Activated T-helper 2 cell treated with anti-CD3 and anti-CD28 coated beads, Interferon-gamma antibody, Interleukin-2, Interleukin-4, amounts not matched to agents 10 μg/mL and 5 μg/mL and 100 μg/mL, durations not matched to agents 14 hours and 24 hours and 36 hours (primary cell): ENCODE measurements around the gene HLTF. TPM values are rescaled to one million over a fixed set of nuclear protein-coding genes. Genes with fewer than 3 reads are reported as not detected.

ENCODE experiments used
- DNase-seq: peaks from one replicate; pipeline ENCODE4 v3.0.0; 2021; ENCODE audit warnings: low spot score
- H3K27ac Mint-ChIP-seq: one replicate; pipeline ENCODE4 v1.8.0; 2021; ENCODE audit warnings: mixed read lengths
- H3K27me3 Mint-ChIP-seq: one replicate; pipeline ENCODE4 v1.8.0; 2021; ENCODE audit warnings: low read depth, mixed read lengths
- H3K36me3 Mint-ChIP-seq: one replicate; pipeline ENCODE4 v1.8.0; 2021; ENCODE audit warnings: low read depth, mixed read lengths
- H3K4me1 Mint-ChIP-seq: one replicate; pipeline ENCODE4 v1.8.0; 2021; ENCODE audit warnings: low read depth, mixed read lengths
- H3K4me3 Mint-ChIP-seq: one replicate; pipeline ENCODE4 v1.8.0; 2021; ENCODE audit warnings: low read depth, mild to moderate bottlenecking, moderate library complexity, mixed read lengths
- H3K9me3 Mint-ChIP-seq: one replicate; pipeline ENCODE4 v1.8.0; 2021; ENCODE audit warnings: mixed read lengths
- intact Hi-C: fragments of 100-400 bp; cut with micrococcal nuclease; formaldehyde crosslinking; loops from one replicate; pipeline ENCODE4 v1.15.1; 2023
- total RNA-seq: library from RNA; stranded (reverse); gene quantifications from 2 replicates; pipeline ENCODE4 v1.2.3, GENCODE V29; 2022

The HLTF gene
- total RNA-seq, 1 donor from 2014 or later = 23.9 TPM

DNA sequence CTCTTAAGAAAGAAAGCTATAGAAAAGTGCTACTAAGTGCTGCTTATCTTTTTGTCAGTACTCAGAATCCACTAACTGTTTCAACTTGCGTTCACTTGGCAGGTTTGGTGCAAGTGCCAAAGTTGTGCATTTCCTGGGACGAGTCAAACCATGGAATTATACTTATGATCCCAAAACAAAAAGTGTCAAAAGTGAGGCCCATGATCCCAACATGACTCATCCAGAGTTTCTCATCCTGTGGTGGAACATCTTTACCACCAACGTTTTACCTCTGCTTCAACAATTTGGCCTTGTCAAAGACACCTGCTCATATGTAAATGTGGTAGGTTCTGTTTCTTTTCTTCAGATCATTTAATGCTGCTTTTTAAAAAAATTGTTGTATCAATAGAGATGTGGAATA, 62.4 kb downstream of the HLTF start:
- H3K27me3 Mint-ChIP-seq = no peaks in the 10 kb centered on the region
- intact Hi-C loops = no loop called here
- peaks cover 66% of the 10 kb centered on the region for H3K36me3 Mint-ChIP-seq
- DNase-seq = no peak
- H3K4me3 Mint-ChIP-seq = no peak overlapping the region
- H3K27ac Mint-ChIP-seq = no peak overlapping the region
- H3K4me1 Mint-ChIP-seq = peaks cover 10% of the 10 kb centered on the region
- H3K9me3 Mint-ChIP-seq = peaks cover 10% of the 10 kb centered on the region

DNA sequence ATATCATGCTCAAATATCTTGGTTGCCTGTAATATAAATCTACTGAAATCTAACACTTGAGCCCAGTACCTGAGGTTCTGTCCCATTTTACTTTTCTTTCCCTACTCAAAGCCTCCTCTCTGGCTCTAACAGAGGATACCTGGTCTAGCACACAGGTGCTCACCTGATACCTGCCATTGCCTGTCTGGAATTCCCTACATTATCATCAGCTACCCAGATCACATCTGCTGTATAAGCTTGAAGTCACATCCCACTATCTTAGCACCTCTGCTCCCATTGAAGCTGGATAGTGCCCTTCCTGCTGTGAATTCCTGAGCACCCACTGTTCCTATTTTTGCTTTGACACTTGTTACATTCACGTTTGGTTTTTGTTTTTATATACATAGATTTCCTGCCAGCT, 64.5 kb downstream of the HLTF start:
- DNase-seq = no peak
- H3K4me3 Mint-ChIP-seq = no peak overlapping the region
- H3K36me3 Mint-ChIP-seq = peaks cover 54% of the 10 kb centered on the region
- intact Hi-C loops = no loop called here
- no peaks in the 10 kb centered on the region for H3K27me3 Mint-ChIP-seq
- H3K9me3 Mint-ChIP-seq = peaks cover 10% of the 10 kb centered on the region
- H3K27ac Mint-ChIP-seq = no peak overlapping the region
- peaks cover 13% of the 10 kb centered on the region for H3K4me1 Mint-ChIP-seq

- peaks cover 14% of the 10 kb centered on the region for H3K4me1 Mint-ChIP-seq
- DNase-seq = no peak
Observed at GRCh38 chr3:149020839-149021252, 65.5 kb downstream of the HLTF start.

DNA sequence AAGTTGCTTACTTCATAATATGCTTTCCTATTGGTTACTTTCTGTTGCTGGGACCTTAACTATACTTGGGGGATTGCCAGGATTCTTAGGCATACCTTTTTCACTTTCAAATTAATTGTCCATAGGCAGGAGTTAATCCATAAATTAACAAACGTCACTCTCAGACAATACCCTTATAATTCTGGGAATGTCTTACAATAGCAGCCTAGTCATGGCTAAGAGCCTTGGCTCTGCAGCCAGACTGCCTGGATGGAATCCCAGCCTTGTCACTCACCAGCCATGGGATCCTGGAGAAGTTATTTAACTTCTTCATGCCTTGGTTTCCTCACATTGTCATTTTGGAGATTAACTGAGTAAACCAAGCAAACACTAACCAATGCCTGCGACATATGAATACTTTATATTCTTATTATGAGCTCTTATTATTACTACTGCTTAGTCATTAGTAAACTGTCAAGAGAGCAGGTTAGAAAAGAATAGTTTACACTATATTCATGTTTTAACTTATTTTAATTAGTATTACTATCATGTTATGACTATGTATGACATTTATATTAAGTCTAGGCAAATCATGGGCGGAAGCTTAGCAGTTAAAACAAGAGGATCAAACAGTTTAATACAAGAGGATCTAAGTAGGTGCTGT, 66.0 kb downstream of the HLTF start:
- Mint-ChIP-seq H3K27me3 (no peaks in the 10 kb centered on the region), H3K36me3 (peaks cover 45% of the 10 kb centered on the region), H3K4me1 (peaks cover 14% of the 10 kb centered on the region), H3K4me3 (no peak overlapping the region), H3K9me3 (peaks cover 10% of the 10 kb centered on the region), H3K27ac (no peak overlapping the region)
- DNase-seq = no peak
- intact Hi-C loops = no loop called here

More at GRCh38 chr3:149020839-149021252, 65.5 kb downstream of the HLTF start:
- intact Hi-C loops = no loop called here
- H3K36me3 Mint-ChIP-seq = peaks cover 45% of the 10 kb centered on the region
- peaks cover 10% of the 10 kb centered on the region for H3K9me3 Mint-ChIP-seq
- H3K27ac Mint-ChIP-seq = no peak overlapping the region
- no peaks in the 10 kb centered on the region for H3K27me3 Mint-ChIP-seq
- no peak overlapping the region for H3K4me3 Mint-ChIP-seq

GRCh38 chr3:149019580-149019979, 66.8 kb downstream of the HLTF start:
- intact Hi-C loops = no loop called here
- Mint-ChIP-seq H3K27ac (no peak overlapping the region), H3K4me1 (peaks cover 14% of the 10 kb centered on the region), H3K27me3 (no peaks in the 10 kb centered on the region), H3K4me3 (no peak overlapping the region), H3K36me3 (peaks cover 41% of the 10 kb centered on the region), H3K9me3 (peaks cover 2% of the 10 kb centered on the region)
- DNase-seq = no peak

- no peak for DNase-seq
- Mint-ChIP-seq H3K4me3 (no peak overlapping the region), H3K27me3 (no peaks in the 10 kb centered on the region), H3K9me3 (no peaks in the 10 kb centered on the region), H3K36me3 (peaks cover 34% of the 10 kb centered on the region), H3K27ac (no peak overlapping the region), H3K4me1 (peaks cover 14% of the 10 kb centered on the region)
- intact Hi-C loops = no loop called here
Observed at GRCh38 chr3:149018247-149018646, 68.1 kb downstream of the HLTF start.

- peaks cover 29% of the 10 kb centered on the region for H3K36me3 Mint-ChIP-seq
- DNase-seq = no peak
- H3K27ac Mint-ChIP-seq = no peak overlapping the region
- H3K4me3 Mint-ChIP-seq = no peak overlapping the region
- no peaks in the 10 kb centered on the region for H3K9me3 Mint-ChIP-seq
- H3K27me3 Mint-ChIP-seq = no peaks in the 10 kb centered on the region
- peaks cover 14% of the 10 kb centered on the region for H3K4me1 Mint-ChIP-seq
- intact Hi-C loops = no loop called here
Observed at GRCh38 chr3:149016669-149017541, 69.4 kb downstream of the HLTF start.

DNA sequence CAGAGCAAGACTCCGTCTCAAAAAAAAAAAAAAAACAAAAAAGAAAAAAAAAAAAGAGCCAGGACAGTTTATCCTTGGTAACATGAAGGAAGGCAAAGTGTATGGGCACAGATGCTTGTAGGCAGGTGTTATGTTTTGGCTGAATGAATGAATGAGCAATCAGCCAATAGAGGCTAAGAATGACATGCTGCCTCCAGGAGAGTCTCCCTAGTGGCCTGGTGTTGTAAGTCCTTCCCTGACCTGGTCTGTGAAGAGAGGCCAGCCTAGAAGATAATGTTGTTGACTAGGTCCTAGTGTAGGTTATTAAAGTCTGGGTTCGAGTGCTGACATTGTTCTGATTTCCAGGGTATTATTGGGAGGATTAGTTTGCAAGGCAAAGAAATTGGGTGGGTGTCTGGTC, 70.1 kb downstream of the HLTF start:
- Mint-ChIP-seq H3K27me3 (no peaks in the 10 kb centered on the region), H3K36me3 (peaks cover 31% of the 10 kb centered on the region), H3K4me1 (peaks cover 15% of the 10 kb centered on the region), H3K27ac (no peak overlapping the region), H3K9me3 (no peaks in the 10 kb centered on the region), H3K4me3 (no peak overlapping the region)
- no peak for DNase-seq
- intact Hi-C loops = no loop called here

DNA sequence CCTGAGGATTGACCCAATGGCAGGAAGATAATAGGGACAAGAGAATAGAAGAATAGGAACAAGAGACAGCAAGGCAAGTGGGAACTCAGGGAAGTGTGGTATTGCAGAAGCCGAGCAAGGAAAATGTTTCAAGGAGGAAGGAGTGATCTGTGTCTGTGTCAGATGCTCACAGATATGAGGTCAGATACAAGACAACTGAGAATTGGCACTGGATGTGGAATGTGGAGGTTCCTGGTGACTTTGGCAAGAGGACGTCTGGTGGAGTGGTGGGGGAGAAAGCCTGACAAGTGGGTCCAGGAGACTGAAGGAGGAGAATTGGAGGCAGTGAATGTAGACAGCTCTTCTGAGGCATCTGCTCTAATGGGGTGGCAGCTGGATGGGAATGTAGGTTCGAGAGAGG, 70.9 kb downstream of the HLTF start:
- Mint-ChIP-seq H3K27ac (no peak overlapping the region), H3K9me3 (no peaks in the 10 kb centered on the region), H3K36me3 (peaks cover 34% of the 10 kb centered on the region), H3K4me1 (peaks cover 17% of the 10 kb centered on the region), H3K4me3 (no peak overlapping the region), H3K27me3 (no peaks in the 10 kb centered on the region)
- intact Hi-C loops = no loop called here
- DNase-seq = no peak

DNA sequence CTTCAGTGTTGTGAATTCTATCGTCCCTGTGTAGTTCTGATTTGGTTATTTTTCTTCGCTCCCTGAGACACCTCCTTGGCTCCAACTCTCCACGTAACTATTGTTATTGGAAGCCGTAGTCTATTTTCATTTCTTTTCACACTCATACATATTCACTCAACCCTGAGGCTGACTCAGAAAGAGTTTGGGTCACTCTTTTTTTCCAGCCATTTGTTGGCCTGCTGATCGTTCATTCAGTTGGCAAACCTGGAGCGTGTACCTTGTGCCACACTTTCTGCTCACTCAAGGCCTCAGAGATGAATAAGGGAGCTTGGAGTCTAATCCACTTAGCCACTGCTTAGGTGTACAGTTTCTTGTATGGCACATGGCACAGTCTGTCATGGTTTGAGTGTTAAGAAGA, 72.6 kb downstream of the HLTF start:
- H3K9me3 Mint-ChIP-seq = no peaks in the 10 kb centered on the region
- H3K4me3 Mint-ChIP-seq = no peak overlapping the region
- H3K4me1 Mint-ChIP-seq = peaks cover 26% of the 10 kb centered on the region
- no peak overlapping the region for H3K27ac Mint-ChIP-seq
- intact Hi-C loops = no loop called here
- no peaks in the 10 kb centered on the region for H3K27me3 Mint-ChIP-seq
- H3K36me3 Mint-ChIP-seq = peaks cover 45% of the 10 kb centered on the region
- no peak for DNase-seq

DNA sequence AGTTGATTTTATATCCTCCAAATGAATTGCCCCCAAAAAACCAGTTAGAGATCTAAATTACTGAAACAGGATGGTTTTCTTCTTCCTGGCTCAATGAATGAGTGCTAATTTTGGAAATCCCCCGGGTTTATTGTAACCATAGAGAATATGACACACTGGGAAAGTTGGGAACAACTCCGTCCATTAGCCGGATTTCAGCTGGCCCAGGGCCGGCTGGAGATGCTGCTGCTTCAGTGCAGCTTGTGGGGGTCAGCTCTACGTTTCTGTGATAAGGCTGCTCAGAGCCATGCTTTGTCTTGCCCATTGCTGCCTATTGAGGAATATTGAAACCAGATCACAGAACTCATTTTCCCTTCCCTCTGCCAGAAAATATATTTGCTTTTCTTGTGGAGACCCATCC, 74.7 kb downstream of the HLTF start:
- H3K4me1 Mint-ChIP-seq = peaks cover 27% of the 10 kb centered on the region
- H3K9me3 Mint-ChIP-seq = no peaks in the 10 kb centered on the region
- no peaks in the 10 kb centered on the region for H3K27me3 Mint-ChIP-seq
- no peak for DNase-seq
- peaks cover 61% of the 10 kb centered on the region for H3K36me3 Mint-ChIP-seq
- intact Hi-C loops = no loop called here
- H3K4me3 Mint-ChIP-seq = no peak overlapping the region
- no peak overlapping the region for H3K27ac Mint-ChIP-seq

DNA sequence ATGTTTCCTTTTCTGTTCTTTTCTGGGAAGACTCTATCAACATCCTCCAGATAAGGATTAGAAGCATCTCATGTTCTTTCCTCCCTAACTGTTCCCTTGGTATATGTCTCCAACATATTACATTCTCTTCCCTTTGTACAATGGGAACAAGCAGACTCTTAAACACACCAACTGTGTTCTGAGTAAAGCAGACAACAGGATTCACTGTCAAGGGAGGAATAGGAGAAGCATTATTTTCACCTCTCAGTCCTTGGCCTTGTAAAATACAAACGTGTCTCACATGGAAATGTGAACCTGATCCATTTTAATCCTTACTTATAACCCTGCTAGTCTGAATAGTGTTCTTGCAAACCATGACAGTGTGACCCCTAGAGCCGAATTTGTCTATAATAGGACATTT, 75.4 kb downstream of the HLTF start:
- no peak for DNase-seq
- Mint-ChIP-seq H3K27me3 (no peaks in the 10 kb centered on the region), H3K4me1 (peaks cover 22% of the 10 kb centered on the region), H3K36me3 (peaks cover 61% of the 10 kb centered on the region), H3K4me3 (no peak overlapping the region), H3K9me3 (no peaks in the 10 kb centered on the region), H3K27ac (no peak overlapping the region)
- intact Hi-C loops = no loop called here

- H3K4me1 Mint-ChIP-seq = peaks cover 22% of the 10 kb centered on the region
- intact Hi-C loops = no loop called here
Observed at GRCh38 chr3:149010504-149010951, 75.8 kb downstream of the HLTF start.

More at GRCh38 chr3:149010504-149010951, 75.8 kb downstream of the HLTF start:
- Mint-ChIP-seq H3K27ac (no peak overlapping the region), H3K27me3 (no peaks in the 10 kb centered on the region), H3K9me3 (no peaks in the 10 kb centered on the region), H3K4me3 (no peak overlapping the region), H3K36me3 (peaks cover 60% of the 10 kb centered on the region)
- DNase-seq = no peak
